RPMI8226 (cell line): ENCODE measurements around the gene PJA2.
"Not testable (repeated sequence)": the region's sequence is repeated elsewhere in the genome, so short reads cannot be mapped to it uniquely, and the experiment has no call there.

Experiments
- DNase-seq: peaks from one replicate; pipeline ENCODE4 v3.0.0-alpha.2; 2015

The PJA2 gene

DNA sequence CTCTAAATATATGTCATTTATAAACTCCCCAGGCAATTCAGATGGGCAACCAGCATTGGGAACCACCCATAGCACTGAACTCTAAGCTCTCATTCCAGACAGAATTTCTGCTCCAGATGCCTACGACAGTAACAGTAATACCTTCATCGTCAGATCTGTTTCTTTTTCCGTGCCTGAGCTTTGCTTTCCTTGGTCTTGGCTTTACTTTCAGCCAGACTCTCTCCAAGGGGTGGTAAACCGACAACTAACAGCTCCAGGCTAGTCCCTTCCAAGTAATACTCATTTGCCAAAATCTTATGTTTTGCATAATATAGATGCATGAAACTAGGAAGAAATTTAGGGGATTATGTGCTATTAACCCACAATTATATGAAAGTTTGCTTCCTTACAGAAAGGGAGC, 102.3 kb downstream of the PJA2 start:
- DNase-seq, result no peak

DNA sequence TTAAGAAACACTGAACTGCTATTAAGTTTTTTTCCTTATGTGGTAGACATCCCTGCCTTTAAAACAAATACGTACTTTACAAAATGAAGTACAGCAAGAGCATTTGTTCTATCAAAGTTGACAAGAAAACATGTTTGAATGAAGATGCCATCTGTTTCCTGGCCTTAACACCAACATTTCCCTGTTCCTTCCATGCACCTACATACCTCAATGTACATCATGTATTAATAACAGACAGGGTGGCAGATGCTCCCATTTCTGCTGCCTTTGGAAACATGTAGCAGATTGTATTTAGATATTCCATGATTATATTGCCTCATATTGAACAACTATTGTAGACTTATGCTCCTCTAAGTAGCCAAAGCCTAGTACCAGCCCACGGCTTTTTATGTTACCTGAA, 104.4 kb downstream of the PJA2 start:
- DNase-seq, result no peak

DNA sequence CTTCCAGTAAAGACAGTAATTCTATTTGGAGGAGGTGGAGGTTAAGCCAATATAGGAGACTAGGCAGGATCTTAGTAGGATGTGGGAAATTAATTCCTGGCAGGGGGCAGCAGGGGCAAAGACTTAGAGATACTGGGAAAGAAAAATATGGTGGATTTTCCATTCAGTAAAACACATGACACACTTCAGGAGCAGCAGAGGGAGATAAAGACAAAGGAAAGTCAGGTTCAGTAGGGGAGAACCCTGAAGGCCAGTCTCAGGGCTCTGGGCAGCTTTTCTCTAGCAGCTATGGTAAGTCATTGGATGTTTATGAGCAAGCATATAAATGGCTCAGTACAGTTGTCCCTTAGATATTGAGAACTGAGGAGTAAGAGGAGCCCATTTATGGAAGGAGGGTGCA, 105.5 kb downstream of the PJA2 start:
- no peak for DNase-seq

DNA sequence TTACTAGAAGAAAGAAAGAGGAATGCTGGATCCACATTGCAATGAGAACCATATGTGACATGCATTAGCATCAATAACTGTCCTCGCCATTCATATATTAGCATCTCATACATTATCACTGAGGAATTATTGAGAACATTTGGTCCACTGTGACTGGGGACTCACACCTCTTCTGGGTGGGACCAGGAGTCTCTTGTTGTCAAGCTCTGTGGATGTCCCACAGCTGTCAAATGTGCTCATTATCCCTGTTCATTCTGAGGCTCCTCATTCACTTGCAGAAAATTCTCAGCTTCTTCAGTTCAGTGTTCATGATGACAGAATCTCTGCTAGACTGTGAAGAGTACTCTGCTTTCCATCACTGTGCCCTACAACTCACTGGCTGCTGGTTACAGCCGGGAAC, 109.4 kb downstream of the PJA2 start:
- DNase-seq, result no peak

DNA sequence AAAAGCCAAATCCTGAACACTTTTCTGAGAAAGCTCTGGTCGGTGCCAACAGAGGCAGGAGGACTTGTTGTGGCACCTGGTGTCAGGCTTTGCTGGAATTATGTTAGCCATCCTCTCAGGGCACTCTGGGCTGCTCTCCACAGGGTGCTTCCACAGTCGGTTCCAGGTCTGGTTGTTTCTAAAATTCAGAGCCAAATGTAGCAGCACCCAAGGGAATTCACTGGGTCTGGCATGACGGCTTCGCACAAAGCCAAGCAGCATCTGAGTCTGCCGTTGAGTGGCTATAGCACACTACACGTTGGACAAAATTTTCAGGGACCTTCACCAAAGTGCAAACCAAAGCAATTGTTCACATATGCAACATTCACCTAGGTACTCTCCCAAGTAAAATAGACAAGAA, 110.2 kb downstream of the PJA2 start:
- DNase-seq, result no peak

DNA sequence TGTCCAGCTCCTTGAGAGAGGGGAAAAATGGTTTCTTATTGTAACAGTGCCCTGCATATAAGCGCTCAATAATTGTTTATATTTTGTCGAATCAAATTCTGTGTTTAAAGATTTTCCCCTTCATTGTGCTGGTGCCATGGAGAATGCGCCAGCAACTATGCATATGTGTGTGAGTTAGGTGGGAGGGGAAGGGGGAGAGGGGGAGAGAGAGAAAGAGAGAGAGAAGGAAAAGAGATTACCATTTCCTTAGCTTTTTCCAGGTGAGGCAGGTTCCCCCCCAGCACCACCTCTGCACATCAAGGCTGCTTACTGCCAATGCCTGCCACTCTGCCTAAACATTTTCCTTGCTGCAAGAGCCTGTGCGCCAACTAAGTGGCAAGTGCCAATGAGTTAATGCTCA, 111.0 kb downstream of the PJA2 start:
- no peak for DNase-seq

DNA sequence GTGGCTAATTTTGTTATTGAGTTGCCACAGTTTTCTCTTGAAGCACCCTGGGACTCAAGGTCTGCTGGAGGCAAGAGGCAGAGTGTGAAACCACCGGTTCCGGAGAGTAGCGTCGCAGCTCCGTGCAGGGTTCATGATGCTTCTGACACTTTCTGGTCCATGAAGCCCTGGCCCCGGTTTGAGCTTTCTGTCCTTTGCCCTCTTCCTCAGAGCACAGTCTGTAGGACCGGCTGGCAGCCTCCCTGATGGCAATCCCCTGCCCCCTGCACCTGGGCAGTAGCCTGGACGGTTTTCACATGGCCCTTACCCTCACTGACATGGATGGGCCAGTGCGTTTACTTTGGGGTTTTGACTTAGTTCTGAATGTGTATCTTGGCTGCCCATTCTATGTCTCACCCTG, 111.9 kb downstream of the PJA2 start:
- DNase-seq, result no peak

DNA sequence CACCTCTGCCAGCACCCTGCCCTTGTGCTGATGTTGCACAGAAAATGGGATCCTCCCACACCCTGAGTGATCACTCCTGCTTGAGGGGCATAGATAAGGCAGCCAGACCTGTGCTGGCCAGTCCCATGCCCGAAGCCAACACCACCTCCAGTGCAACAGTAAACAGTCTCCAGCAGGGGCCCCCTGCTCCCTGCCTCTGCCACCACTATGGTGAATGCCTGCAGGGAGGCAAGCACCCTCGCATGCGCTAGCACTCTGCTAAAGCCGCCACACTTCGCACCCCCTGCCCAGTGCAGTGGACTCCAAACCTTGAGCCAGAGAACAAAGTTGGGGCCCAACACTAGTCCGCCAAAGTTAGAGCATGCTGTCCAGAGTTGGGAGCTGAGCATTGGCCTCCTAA, 118.7 kb downstream of the PJA2 start:
- no peak for DNase-seq

DNA sequence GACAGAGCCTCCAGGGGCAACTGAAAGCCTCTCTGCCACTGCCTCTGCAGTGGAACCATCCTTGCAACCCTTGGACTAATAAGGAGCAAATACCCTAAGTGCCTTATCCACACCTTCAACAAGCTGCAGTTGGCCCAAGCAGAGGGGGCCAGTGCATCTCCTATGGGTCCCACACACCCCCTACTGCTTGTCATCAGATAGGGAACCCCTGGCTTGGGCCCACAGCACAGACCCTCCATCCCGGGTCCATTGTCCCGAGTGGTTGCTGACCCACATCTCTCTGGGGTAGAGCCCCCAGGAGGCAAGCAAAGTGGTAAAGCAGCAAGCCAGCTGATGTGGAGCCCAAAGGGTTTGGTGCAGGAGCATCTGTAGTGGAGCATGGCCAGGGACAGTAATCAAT, 119.5 kb downstream of the PJA2 start:
- DNase-seq, result no peak

DNA sequence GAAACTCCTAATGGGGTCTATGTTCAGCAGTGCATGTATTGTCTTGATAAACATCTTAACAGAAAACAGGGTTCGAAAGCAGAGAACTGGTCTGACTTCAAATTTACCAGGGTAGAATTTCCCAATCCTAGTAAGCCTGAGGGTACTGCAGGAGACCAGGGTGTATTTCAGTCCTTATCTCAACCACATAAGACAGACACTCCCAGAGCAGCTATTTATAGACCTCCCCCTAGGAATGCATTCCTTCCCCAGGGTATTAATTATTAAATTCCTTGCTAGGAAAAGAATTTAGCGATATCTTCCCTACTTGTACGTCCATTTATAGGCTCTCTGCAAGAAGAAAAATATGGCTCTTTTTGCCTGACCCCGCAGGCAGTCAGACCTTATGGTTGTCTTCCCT, 123.1 kb downstream of the PJA2 start:
- DNase-seq, result not testable (repeated sequence)
